HepG2 (cell line): Measurements from ENCODE around the gene TUBA4A. TPM values are rescaled to one million over a fixed set of nuclear protein-coding genes. Genes with fewer than 3 reads are reported as not detected.

Experiments
- ATAC-seq: fragments of 200-7000 bp; cut with Tn5 transposase; 3 replicates; pipeline ENCODE4 v1.9.1; 2020; ENCODE audit warnings: mild to moderate bottlenecking, moderate library complexity
- BruUV-seq: library from RNA; stranded (reverse); fragments of 400-500 nt; replicated peaks from 2 replicates; lab custom pipeline; 2021; lab: Mats Ljungman, UMichigan
- CTCF ChIA-PET: fragments of 300-600 bp; formaldehyde crosslinking; extraction: SDS; loops from one replicate; lab custom pipeline; 2021; ENCODE audit warnings: low total read pairs, inconsistent platforms, low intra/inter-chr PET ratio; lab: Yijun Ruan, JAX
- POLR2A ChIA-PET: fragments of 350-600 bp; sonication (Branson Sonifier 250); formaldehyde crosslinking; loops from one replicate; lab custom pipeline; 2020; ENCODE audit warnings: antibody characterized with exemption, inconsistent platforms; lab: Yijun Ruan, JAX
- DNase-seq: peaks from one replicate; pipeline ENCODE4 v3.0.0-alpha.2; 2015; ENCODE audit warnings: low spot score
- FAIRE-seq: peaks from 3 replicates; lab custom pipeline; 2011; peaks lifted over from hg19 to GRCh38; lab: Jason Lieb, UNC
- H2AFZ ChIP-seq: one replicate; pipeline ENCODE4 v1.6.1; 2011; ENCODE audit warnings: low read length, inconsistent platforms
- H3K27ac ChIP-seq: fragments of 300-600 bp; 3 replicates; pipeline ENCODE4 v1.8.0; 2011; ENCODE audit warnings: mixed run types, mild to moderate bottlenecking, mixed read lengths, low read length, inconsistent platforms; ENCODE audit not compliant: insufficient read depth; ENCODE audit errors: extremely low read length
- H3K27me3 ChIP-seq, 2 experiments: fragments of 200-600 bp in 1 of 2; 2 replicates in 1 of 2; 3 replicates in 1 of 2; pipeline versions ENCODE4 v1.6.0 to v1.8.0; 2011; ENCODE audit warnings: low read length in 2 of 2, mild to moderate bottlenecking in 2 of 2, moderate library complexity in 2 of 2, inconsistent platforms in 1 of 2; ENCODE audit not compliant: insufficient read depth in 2 of 2, control insufficient read depth in 1 of 2
- H3K36me3 ChIP-seq, 2 experiments: fragments of 200-600 bp in 1 of 2; replicated peaks in 1 of 2; 2 replicates in 1 of 2; 3 replicates in 1 of 2; pipeline versions ENCODE4 v1.5.1 to v1.8.0; 2011; ENCODE audit warnings: low read length in 2 of 2, inconsistent platforms in 1 of 2; ENCODE audit not compliant: insufficient read depth in 2 of 2, control insufficient read depth in 1 of 2
- H3K4me1 ChIP-seq: 2 replicates; pipeline ENCODE4 v1.5.1; 2012; ENCODE audit warnings: low read length, inconsistent platforms; ENCODE audit not compliant: insufficient read depth
- H3K4me2 ChIP-seq: 2 replicates; pipeline ENCODE4 v1.6.0; 2011; ENCODE audit warnings: low read depth, low read length, inconsistent platforms
- H3K4me3 ChIP-seq, 3 experiments: fragments of 200-600 bp in 1 of 3; sonication (generic), shearing (Covaris generic) in 1 of 3; replicated peaks in 1 of 3; 2 replicates each; pipeline ENCODE4 v1.5.1; 2011 to 2016; ENCODE audit warnings: low read length in 3 of 3, inconsistent platforms in 2 of 3, low read depth in 2 of 3, mild to moderate bottlenecking in 2 of 3, control low read depth in 1 of 3, mixed read lengths in 1 of 3; ENCODE audit not compliant: insufficient read depth in 1 of 3
- H3K79me2 ChIP-seq: one replicate; pipeline ENCODE4 v1.6.1; 2011; ENCODE audit warnings: low read length, inconsistent platforms; ENCODE audit not compliant: insufficient read depth
- H3K9ac ChIP-seq: 2 replicates; pipeline ENCODE4 v1.6.0; 2011; ENCODE audit warnings: mild to moderate bottlenecking, low read depth, low read length, inconsistent platforms; ENCODE audit not compliant: insufficient read depth
- H3K9me3 ChIP-seq: 2 replicates; pipeline ENCODE4 v1.5.1; 2012; ENCODE audit warnings: mild to moderate bottlenecking, low read length
- H4K20me1 ChIP-seq: 2 replicates; pipeline ENCODE4 v1.6.0; 2011; ENCODE audit warnings: inconsistent platforms, mild to moderate bottlenecking, low read length, moderate library complexity; ENCODE audit not compliant: insufficient read depth
- HDAC1 ChIP-seq: sonication (generic); formaldehyde crosslinking; IDR thresholded peaks from 2 replicates; pipeline ENCODE4 v1.5.1; 2020; ENCODE audit warnings: mild to moderate bottlenecking, missing genetic modification reagents
- MAZ ChIP-seq, 2 experiments: sonication (generic) in 1 of 2; formaldehyde crosslinking in 1 of 2; IDR thresholded peaks; 2 replicates each; pipeline versions ENCODE4 v1.5.0 to v1.6.1; 2012 to 2020; ENCODE audit warnings: low read depth in 2 of 2, mild to moderate bottlenecking in 2 of 2, borderline replicate concordance in 1 of 2, improper control_type of control experiment in 1 of 2, low read length in 1 of 2, missing genetic modification reagents in 1 of 2, moderate library complexity in 1 of 2
- STAT6 ChIP-seq: sonication (generic); formaldehyde crosslinking; IDR thresholded peaks from 2 replicates; pipeline ENCODE4 v1.4.0; 2020; ENCODE audit warnings: missing genetic modification reagents, mild to moderate bottlenecking, borderline replicate concordance
- THAP9 ChIP-seq: sonication (generic); formaldehyde crosslinking; IDR thresholded peaks from 2 replicates; pipeline ENCODE4; 2020; ENCODE audit warnings: missing genetic modification reagents, mild to moderate bottlenecking, borderline replicate concordance
- ZBTB14 ChIP-seq: sonication (generic); formaldehyde crosslinking; IDR thresholded peaks from 2 replicates; pipeline ENCODE4 v1.4.0; 2020; ENCODE audit warnings: missing genetic modification reagents
- ZNF616 ChIP-seq: sonication (generic); formaldehyde crosslinking; IDR thresholded peaks from 2 replicates; pipeline ENCODE4 v1.5.0; 2020; ENCODE audit warnings: low read depth, mild to moderate bottlenecking, missing genetic modification reagents
- WGBS: methylation state at CpG from one replicate; pipeline ENCODE4 v1.1.6; 2017; ENCODE audit warnings: low lambda C conversion rate; 5-methylcytosine and 5-hydroxymethylcytosine counted together
- in situ Hi-C: cut with HindIII; loops from 2 replicates; pipeline ENCODE4 v1.10.0; 2017; ENCODE audit warnings: low pct_unique_long_range_greater_than_20kb; ENCODE audit not compliant: extremely low pct_ligation_motif_present
- intact Hi-C: fragments of 100-400 bp; cut with micrococcal nuclease; formaldehyde crosslinking; loops from one replicate; pipeline ENCODE4 v1.10.0; 2022; ENCODE audit not compliant: unreplicated experiment
- polyA plus RNA-seq, 8 experiments: library from polyadenylated mRNA; depleted of rRNA in 3 of 8; stranded (reverse) in 7 of 8; unstranded in 1 of 8; fragments of >200 nt; fragmentation: Illumina TruSeq in 4 of 8; extraction: Trizol in 4 of 8; gene quantifications; 2 replicates each; pipeline versions ENCODE4 v1.2.1 to v1.2.3, GENCODE V29; 2011 to 2016; ENCODE audit warnings: low read depth in 4 of 8, missing spikeins in 1 of 8, mixed read lengths in 1 of 8; ENCODE audit not compliant: insufficient read depth in 1 of 8
- total RNA-seq, 5 experiments: library from RNA; depleted of rRNA; stranded (reverse); fragments of >200 nt; fragmentation: Illumina TruSeq; extraction: Trizol; gene quantifications; 2 replicates each; pipeline ENCODE4 v1.2.3, GENCODE V29; 2016; ENCODE audit warnings: low read depth in 1 of 5

Gene TUBA4A
- total and polyA plus RNA-seq, 2 of the 13 experiments (the other 11 are each of a cell fraction or from before 2014, with no cell fraction given), result 1.3 to 12.7 TPM

DNA sequence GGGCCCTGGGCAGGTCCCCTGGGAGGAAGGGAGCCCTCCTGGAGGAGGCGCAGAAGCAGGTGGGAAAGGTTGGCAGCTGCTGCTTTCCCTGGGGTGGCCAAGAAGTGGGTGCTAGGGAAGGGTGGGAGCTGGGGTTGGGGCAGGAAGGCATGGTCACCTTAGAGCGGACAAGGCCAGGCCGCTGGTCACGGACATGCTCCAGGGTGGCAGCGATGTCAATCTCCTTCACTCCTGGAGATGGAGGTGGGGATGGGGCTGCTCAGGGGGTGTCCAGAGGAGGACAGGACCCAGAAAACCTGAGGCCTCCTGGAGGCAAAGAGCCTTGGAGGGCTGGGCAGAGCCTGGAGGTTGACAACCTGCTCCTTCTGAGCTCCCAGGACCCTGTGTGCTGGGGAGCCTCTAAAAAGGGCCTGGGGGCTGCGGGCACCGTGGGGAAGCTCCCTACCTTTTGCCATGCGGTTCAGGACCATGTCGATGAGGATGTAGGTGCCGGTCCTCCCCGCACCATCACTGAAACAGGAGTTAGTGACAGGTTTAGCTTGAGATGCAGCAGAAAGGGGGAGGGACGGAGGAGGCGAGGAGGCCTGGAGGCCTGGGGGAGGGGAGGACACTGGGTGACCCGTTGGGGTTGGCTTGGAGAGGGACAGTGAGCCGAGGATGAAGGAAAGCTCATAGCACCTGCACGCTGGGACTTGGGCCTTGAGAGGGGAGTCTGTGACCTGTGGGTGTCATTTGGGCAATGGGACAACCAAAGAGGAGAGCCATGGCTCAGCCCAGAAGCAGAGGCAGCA is 36.9 kb upstream of the TUBA4A start (continued):
- TF ChIP-seq HDAC1 (CRISPR knock-in tag) (no peak), STAT6 (no peak)

DNA sequence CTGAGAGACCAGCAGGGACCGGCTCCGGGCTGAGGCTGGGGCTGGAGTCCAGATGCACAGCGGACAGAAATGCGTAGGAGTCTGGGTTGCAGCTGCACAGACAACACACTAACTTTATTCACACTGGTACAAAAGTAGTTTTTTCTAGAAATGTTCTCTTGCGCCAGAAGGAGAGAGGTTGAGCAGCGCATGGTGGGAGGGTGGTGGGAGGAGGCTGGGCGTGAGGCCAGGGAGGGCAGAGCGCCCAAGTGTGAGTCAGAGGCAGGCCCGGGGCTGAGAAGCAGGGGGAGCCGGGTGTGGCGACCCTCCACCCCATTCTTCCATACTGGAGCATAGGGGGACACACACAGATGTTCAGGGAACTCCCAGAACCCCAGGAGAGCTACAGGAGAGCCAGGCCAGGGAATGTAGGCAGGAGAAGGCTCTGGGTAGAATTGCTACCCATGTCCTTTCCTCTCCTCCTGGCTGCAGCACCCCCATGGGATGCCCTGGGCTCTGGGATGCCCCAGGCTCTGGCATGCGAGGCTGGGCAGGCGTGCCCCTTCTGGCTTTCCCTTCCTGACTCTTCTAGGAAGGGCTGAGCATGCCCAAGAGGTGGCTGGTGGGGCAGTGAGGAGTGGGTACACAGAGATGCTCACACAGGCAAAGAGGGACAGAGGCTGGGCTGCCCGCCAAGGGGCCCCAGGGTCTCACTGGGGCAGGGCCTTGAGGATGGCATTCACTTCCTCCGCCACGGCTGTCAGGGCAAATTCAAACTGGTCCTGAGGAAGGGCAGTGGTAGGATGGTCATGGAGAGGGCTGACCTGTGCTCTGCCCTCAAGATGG is 36.0 kb upstream of the TUBA4A start:
- WGBS, result 18% methylated on average over 16 of the region's 16 CpGs
- ChIA-PET CTCF (no interaction called here), POLR2A (interaction anchor here (1.3 to 1.7 kb wide), 2 partner anchors 11 to 40 kb away, joined by 3 to 4 read pairs; partner anchors contain the start of gene DNAJB2)
- peaks cover 25% of the 10 kb centered on the region for H3K4me1 ChIP-seq
- no peak for FAIRE-seq
- in situ Hi-C loops, result no loop called here
- intact Hi-C loops, result loop anchor here (10.0 kb wide), 1 partner anchor 245 kb away; no protein-coding TSS in a partner anchor
- no peak overlapping the region for H3K4me3 ChIP-seq
- no TSS peak for BruUV-seq
- ATAC-seq, result peak; percentile 10; the same call in 2 of the 3 replicates
- H3K9ac ChIP-seq, result no peak overlapping the region
- peak overlapping the region; percentile 28; the same call in 1 of the 2 replicates for H3K4me2 ChIP-seq
- no peaks in the 10 kb centered on the region for H4K20me1 ChIP-seq
- no peak overlapping the region for H3K27ac ChIP-seq
- H3K9me3 ChIP-seq, result no peaks in the 10 kb centered on the region
- no peak overlapping the region for H2AFZ ChIP-seq
- no peak for DNase-seq
- H3K36me3 ChIP-seq, result peaks cover 0 to 2% of the 10 kb centered on the region in 2 experiments; a peak in 2 of 5 replicates
- H3K79me2 ChIP-seq, result no peaks in the 10 kb centered on the region
- H3K27me3 ChIP-seq, result peaks cover 0 to 42% of the 10 kb centered on the region in 2 experiments; a peak in 4 of 5 replicates
- no peak for TF ChIP-seq THAP9
- peak; percentile 15; the same call in 1 of the 2 replicates for TF ChIP-seq MAZ (IDR thresholded peaks at IDR 0.05; ENCODE audit: borderline replicate concordance, low read depth, low read length)
- TF ChIP-seq MAZ (CRISPR knock-in tag; IDR thresholded peaks at IDR 0.05; ENCODE audit: low read depth), result no peak
- TF ChIP-seq ZNF616 (CRISPR knock-in tag), result no peak
- no peak for TF ChIP-seq ZBTB14
